Measurements from ENCODE around the gene GBP1.
"Not testable (repeated sequence)": the region's sequence is repeated elsewhere in the genome, so short reads cannot be mapped to it uniquely, and the experiment has no call there.

Gene GBP1

GRCh38 chr1:89022167-89022959, 42.6 kb downstream of the GBP1 start, which contains the start of gene GBP3:
Gene GBP3 (minus strand): TSS chr1:89022866. CDS start chr1:89020721, 2,145 bp downstream.
- in situ Hi-C loops (cut with MboI; ENCODE audit: low sequenced_read_pairs), result no loop called here

- in situ Hi-C loops (cut with MboI; ENCODE audit: low sequenced_read_pairs), result not testable (repeated sequence)
Observed at GRCh38 chr1:89018318-89018717, 46.7 kb downstream of the GBP1 start.

- in situ Hi-C loops (cut with MboI; ENCODE audit: low sequenced_read_pairs), result no loop called here
Observed at GRCh38 chr1:89008511-89008910, 56.5 kb downstream of the GBP1 start.

GRCh38 chr1:89005286-89006151, 59.5 kb downstream of the GBP1 start:
- in situ Hi-C loops (cut with MboI; ENCODE audit: low sequenced_read_pairs), result no loop called here

All from hTERT RPE-1 (cell line).